Activated CD8-positive, alpha-beta T cell treated with anti-CD3 and anti-CD28 coated beads for 36 hours (primary cell): ENCODE measurements around the gene CCNB2. TPM values are rescaled to one million over a fixed set of nuclear protein-coding genes. Genes with fewer than 3 reads are reported as not detected.

Source experiments
- ATAC-seq: fragments of 200-7000 bp; cut with Tn5 transposase; one replicate; pipeline ENCODE4 v1.10.0; 2021; ENCODE audit warnings: mild to moderate bottlenecking, moderate library complexity
- CTCF ChIA-PET: fragments of 350-600 bp; sonication (Branson Sonifier 250); formaldehyde crosslinking; loops from one replicate; lab custom pipeline; 2021; ENCODE audit warnings: antibody characterized with exemption; lab: Charles Lee
- POLR2A ChIA-PET: fragments of 350-600 bp; sonication (Branson Sonifier 250); formaldehyde crosslinking; loops from one replicate; lab custom pipeline; 2021; ENCODE audit warnings: antibody characterized with exemption; lab: Charles Lee
- DNase-seq: peaks from one replicate; pipeline ENCODE4 v3.0.0-alpha.2; 2020
- H3K27ac Mint-ChIP-seq: one replicate; pipeline ENCODE4 v1.8.0; 2021; ENCODE audit warnings: mild to moderate bottlenecking, mixed read lengths
- H3K27me3 Mint-ChIP-seq: one replicate; pipeline ENCODE4 v1.8.0; 2021; ENCODE audit warnings: mixed read lengths
- H3K36me3 Mint-ChIP-seq: one replicate; pipeline ENCODE4 v1.8.0; 2021; ENCODE audit warnings: low read depth, mixed read lengths
- H3K4me1 Mint-ChIP-seq: one replicate; pipeline ENCODE4 v1.8.0; 2021; ENCODE audit warnings: low read depth, mixed read lengths
- H3K4me3 Mint-ChIP-seq: one replicate; pipeline ENCODE4 v1.8.0; 2021; ENCODE audit warnings: mild to moderate bottlenecking, moderate library complexity, mixed read lengths
- H3K9me3 Mint-ChIP-seq: one replicate; pipeline ENCODE4 v1.8.0; 2021; ENCODE audit warnings: mixed read lengths
- intact Hi-C: fragments of 100-400 bp; cut with micrococcal nuclease; formaldehyde crosslinking; loops from one replicate; pipeline ENCODE4 v1.10.0; 2022
- total RNA-seq, 2 experiments: library from RNA; stranded (reverse); gene quantifications; one replicate each; pipeline ENCODE4 v1.2.3, GENCODE V29; 2021
- TF ChIP-seq, protein P1 (sequence below): fragments of 200-600 bp; IDR thresholded peaks from one replicate; pipeline ENCODE4 v1.8.0; 2022; ENCODE audit warnings: antibody characterized with exemption, mild to moderate bottlenecking

Gene CCNB2
- total RNA-seq, 2 experiments from 2014 or later = 61.9 to 64.4 TPM

DNA sequence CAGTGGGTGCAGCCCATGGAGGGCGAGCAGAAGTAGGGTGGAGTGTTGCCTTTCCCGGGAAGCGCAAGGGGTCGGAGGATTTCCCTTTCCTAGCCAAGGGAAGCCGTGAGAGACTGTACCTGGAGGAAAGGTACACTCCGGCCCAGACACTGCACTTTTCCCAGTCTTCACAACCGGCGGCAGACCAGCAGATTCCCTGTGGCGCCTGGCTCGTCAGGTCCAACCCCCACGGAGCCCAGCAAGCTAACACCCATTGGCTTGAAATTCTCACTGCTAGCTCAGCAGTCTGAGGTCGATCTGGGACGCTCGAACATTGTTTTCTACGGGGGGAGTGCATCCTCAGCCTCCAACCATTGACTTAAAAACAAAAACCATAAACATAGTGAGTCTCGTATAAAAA is 26.5 kb downstream of the CCNB2 start:
- Mint-ChIP-seq H3K4me3 (no peak overlapping the region), H3K36me3 (peaks cover 48% of the 10 kb centered on the region), H3K9me3 (peaks cover 7% of the 10 kb centered on the region), H3K27me3 (no peaks in the 10 kb centered on the region), H3K4me1 (no peaks in the 10 kb centered on the region), H3K27ac (no peak overlapping the region)
- intact Hi-C loops = no loop called here
- DNase-seq (no peak), ATAC-seq (no peak)
- TF ChIP-seq, protein P1, sequence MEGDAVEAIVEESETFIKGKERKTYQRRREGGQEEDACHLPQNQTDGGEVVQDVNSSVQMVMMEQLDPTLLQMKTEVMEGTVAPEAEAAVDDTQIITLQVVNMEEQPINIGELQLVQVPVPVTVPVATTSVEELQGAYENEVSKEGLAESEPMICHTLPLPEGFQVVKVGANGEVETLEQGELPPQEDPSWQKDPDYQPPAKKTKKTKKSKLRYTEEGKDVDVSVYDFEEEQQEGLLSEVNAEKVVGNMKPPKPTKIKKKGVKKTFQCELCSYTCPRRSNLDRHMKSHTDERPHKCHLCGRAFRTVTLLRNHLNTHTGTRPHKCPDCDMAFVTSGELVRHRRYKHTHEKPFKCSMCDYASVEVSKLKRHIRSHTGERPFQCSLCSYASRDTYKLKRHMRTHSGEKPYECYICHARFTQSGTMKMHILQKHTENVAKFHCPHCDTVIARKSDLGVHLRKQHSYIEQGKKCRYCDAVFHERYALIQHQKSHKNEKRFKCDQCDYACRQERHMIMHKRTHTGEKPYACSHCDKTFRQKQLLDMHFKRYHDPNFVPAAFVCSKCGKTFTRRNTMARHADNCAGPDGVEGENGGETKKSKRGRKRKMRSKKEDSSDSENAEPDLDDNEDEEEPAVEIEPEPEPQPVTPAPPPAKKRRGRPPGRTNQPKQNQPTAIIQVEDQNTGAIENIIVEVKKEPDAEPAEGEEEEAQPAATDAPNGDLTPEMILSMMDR = no peak
- ChIA-PET CTCF (interaction anchor here (0.7 kb wide), 1 partner anchor 560 kb away, joined by 4 read pairs; no protein-coding TSS in a partner anchor), POLR2A (no interaction called here)

DNA sequence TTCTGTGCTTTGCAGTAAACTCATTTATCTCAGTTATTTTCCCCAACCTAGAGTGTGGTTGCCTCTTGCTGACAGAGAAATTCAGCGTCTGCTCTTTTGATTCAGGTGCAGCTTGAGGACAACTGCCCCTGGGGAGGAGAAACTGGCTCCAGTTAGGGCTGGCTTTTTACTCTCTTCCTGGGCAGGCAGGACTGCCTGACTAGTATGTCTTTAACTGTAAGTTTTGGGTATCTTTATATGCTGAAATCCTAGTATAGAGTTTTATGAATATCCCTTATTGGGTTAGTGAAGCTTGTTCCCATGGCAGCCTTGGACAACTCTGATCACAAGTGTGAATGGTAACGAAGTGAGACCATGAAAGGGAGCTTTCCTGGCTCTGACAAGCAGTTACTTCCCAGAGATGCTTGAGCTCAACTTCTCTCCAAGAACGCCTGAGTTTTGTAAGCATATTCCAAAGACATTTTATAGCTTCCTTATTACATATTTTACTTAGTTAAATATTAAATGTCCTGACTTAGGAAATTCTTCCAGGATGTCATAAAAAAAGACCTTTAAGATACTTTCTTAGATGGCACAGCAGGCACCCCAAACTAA is 27.1 kb downstream of the CCNB2 start:
- CTCF ChIA-PET = interaction anchor here (0.7 to 0.8 kb wide), 2 partner anchors 54 to 559 kb away, joined by 3 to 4 read pairs; no protein-coding TSS in a partner anchor
- TF ChIP-seq, protein P1 = no peak
- peaks cover 7% of the 10 kb centered on the region for H3K9me3 Mint-ChIP-seq
- H3K36me3 Mint-ChIP-seq = peaks cover 45% of the 10 kb centered on the region
- H3K4me3 Mint-ChIP-seq = no peak overlapping the region
- POLR2A ChIA-PET = no interaction called here
- no peak for DNase-seq
- no peaks in the 10 kb centered on the region for H3K27me3 Mint-ChIP-seq
- ATAC-seq = no peak
- H3K27ac Mint-ChIP-seq = no peak overlapping the region
- H3K4me1 Mint-ChIP-seq = peaks cover under 1% of the 10 kb centered on the region
- intact Hi-C loops = no loop called here

DNA sequence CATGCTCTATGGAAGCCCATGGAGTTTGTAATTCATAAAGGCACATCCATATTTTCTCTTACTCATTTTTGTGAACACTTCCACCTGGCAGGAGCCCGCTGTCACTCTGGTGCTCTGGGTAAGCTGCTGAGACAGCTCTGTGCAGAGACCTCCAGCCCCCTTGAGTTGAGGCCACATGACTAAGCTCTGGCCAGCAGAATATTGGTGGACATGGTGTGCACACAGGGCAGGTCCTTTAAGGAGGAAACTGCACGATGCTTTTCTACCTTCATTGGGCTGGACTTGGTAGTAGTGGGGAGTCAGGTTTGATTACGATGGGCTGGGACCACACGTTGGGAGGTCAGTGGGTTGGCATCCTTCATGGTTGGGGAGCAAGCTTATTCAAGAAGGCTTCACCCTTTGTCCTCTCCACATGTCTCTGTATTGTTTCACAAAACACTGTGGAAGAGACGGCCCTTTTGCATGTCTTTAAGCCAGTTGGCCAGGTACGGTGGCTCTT is 29.0 kb downstream of the CCNB2 start:
- POLR2A ChIA-PET = interaction anchor here (1.0 kb wide), 1 partner anchor 19 kb away, joined by 3 read pairs; no protein-coding TSS in a partner anchor
- no peak overlapping the region for H3K4me3 Mint-ChIP-seq

DNA sequence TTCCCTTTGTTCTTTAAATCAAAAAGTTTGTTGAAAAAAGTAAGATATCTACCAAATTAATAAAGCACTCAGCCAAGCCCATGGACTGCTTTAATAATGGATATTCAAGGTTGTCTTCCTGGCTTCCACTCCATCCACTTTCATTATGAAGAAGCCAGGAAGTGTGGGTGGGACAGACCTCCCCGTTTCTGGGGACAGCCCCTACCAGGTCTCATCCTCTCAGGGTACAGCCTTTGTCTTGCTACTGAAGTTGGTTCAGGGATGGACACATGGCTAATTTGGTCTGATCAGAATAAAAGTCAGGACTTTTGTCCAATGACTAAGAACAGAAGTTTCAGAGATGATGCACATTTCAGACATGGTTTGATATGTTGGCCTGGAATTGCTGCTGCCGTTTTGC is 32.6 kb downstream of the CCNB2 start:
- peak; percentile 36 for DNase-seq

More for the DNA sequence above, 29.0 kb downstream of the CCNB2 start:
- TF ChIP-seq, protein P1 = no peak
- CTCF ChIA-PET = no interaction called here
- intact Hi-C loops = no loop called here
- H3K9me3 Mint-ChIP-seq = peaks cover 3% of the 10 kb centered on the region
- no peak for DNase-seq
- no peak overlapping the region for H3K27ac Mint-ChIP-seq
- H3K36me3 Mint-ChIP-seq = peaks cover 32% of the 10 kb centered on the region
- no peak for ATAC-seq
- peaks cover 18% of the 10 kb centered on the region for H3K4me1 Mint-ChIP-seq
- no peaks in the 10 kb centered on the region for H3K27me3 Mint-ChIP-seq

More for the DNA sequence above, 32.6 kb downstream of the CCNB2 start:
- peak; percentile 77 for ATAC-seq
- Mint-ChIP-seq H3K9me3 (no peaks in the 10 kb centered on the region), H3K4me1 (peaks cover 20% of the 10 kb centered on the region), H3K27ac (no peak overlapping the region), H3K4me3 (no peak overlapping the region), H3K27me3 (no peaks in the 10 kb centered on the region), H3K36me3 (peaks cover 8% of the 10 kb centered on the region)
- intact Hi-C loops = no loop called here
- POLR2A ChIA-PET = no interaction called here
- CTCF ChIA-PET = interaction anchor here (0.6 to 1.7 kb wide), 9 partner anchors 14 to 273 kb away, joined by 3 to 8 read pairs (median 3); no protein-coding TSS in a partner anchor
- TF ChIP-seq, protein P1 = no peak
